ENCODE measurements around the gene HAPLN1. TPM values are rescaled to one million over a fixed set of nuclear protein-coding genes. Genes with fewer than 3 reads are reported as not detected.

Gene HAPLN1
- total and polyA plus RNA-seq, 2 of the 8 experiments (the other 6 are each of a cell fraction or from before 2014, with no cell fraction given), result 0.56 to 2.1 TPM

- TF ChIP-seq PHF8 (conservative IDR thresholded peaks at IDR 0.05; ENCODE audit: low read depth, low read length) (no peak), SIN3A (conservative IDR thresholded peaks at IDR 0.05 in 1 of 2, IDR thresholded peaks at IDR 0.05 in 1 of 2; ENCODE audit: low read depth in 1 of 2, low read length in 2 of 2) (no peak)
Measured at GRCh38 chr5:83689881-83690280, 30.8 kb downstream of the HAPLN1 start (continued).
